DMS153 treated with DMSO at 0.1 percent for 48 hours (cell line): ENCODE measurements around the gene SNN.
A peak's percentile ranks its signal among the peaks of the same experiment; 100 is the strongest.

Experiments used
- DNase-seq: peaks from one replicate; lab custom pipeline; 2025; ENCODE audit not compliant: unreplicated experiment; lab: John Stamatoyannopoulos, UW

The SNN gene

DNA sequence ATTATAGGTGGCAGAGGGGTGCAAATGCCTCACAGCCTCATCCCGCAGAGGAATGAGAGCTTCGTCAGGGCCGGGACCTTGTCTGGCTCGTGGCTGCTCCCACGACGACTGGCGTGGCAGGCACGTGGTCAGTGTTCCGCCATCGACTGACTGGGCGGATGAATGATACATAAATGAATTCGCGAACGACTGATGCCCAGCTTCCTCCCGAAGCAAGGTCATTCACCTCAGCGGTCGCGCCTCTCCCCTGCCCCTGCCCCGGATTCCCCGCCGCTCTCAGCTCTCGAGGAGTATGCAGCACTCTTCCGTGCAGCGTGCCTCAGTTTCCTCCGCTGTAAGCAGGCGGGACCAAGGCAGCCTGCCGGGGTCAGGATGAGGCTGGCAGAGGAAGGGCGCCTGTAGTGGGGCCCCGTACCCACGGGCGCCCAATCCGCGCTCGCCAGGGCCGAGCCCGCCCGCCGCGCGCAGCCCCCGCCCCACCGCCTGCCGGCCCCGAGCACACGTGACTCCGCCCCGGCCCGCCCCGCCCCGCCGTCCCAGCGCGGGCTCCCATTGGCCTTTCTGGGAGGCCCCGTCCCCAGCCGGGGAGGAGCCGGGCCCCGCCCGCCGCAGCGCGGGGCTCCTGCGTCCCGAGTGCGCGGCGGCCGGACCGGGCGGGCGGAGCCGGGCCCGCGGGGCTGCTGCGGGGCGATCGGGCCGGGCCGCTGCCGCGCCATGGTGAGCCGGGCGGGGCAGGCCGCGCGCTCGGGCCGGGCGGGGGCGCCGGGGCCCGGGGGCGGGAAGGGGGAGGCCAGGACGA is at the start of gene SNN:
Gene SNN (plus strand): TSS at position 632 of the 799 bp plus-strand sequence. CDS start 7,605 bp downstream, outside the sequence.
- peak; percentile 62 for DNase-seq

DNA sequence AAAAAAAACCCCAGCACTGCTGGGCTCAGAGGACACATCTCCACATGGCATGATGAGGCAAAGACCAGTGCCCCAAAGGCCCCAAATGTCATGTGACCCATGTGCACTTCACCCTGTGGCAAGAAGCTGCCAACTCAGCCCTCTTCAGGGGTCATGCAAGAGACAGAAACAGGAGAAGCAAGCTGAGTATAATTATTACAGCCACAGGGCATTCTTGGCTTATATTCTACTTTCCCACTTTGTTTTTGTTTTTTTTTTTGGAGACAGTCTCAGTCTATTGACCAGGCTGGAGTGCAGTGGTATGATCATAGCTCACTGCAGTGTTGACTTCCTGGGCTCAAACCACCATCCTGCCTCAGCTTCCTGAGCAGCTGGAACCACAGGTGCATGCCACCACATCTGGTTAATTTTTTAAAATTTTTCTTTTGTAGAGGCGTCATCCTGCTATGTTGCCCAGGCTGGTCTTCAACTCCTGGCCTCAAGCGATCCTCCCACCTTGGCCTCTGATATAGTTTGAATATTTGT is 48.9 kb upstream of the SNN start:
- DNase-seq = no peak

DNA sequence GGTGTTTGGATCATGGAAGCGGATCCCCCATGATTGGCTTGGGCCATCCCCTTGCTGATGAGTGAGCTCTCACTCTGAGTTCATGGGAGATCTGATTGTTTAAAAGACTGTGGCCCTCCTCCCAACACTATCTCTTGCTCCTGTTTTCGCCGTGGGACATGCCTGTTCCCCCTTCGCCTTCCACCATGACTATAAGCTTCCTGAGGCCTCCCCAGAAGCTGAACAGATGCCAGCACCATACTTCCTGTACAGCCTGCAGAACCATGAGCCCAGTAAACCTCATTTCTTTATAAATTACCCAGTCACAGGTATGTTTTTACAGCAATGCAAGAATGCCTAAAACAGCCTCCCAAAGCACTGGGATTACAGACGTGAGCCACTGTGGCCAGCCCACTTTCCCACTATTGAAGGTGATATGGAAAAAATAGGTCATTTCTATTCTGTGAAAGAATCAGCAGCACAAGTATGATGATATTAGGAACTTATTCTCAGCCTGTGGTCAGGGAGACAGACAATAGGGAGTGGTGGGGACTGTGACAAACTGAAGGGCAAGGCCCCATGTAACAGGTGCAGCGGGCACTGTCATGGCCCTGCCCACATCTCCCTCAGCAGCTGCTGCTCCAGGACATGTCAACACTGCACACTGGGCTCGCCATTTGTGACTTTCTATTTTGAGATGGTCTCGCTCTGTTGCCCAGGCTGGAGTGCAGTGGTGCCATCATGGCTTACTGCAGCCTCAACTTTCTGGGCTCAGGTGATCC is 47.8 kb upstream of the SNN start:
- DNase-seq = no peak

DNA sequence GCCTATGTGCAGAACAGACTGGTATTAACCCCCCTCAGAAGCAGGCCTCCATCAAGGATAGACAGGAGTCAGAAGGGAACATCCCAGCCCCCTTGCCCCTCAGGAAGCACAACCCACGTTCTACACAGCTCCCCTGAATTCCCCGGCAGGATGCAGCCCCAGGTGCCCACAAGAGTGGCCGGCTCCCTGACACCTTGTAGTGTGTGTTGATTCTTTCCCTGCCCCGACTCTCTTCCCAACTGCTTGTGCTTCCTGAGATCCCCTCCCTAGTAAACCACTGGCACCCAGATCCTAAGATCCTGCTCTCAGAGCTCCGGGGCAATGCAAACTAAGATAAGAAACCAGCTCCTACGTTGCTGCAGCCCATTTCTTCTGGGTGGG is 46.7 kb upstream of the SNN start:
- DNase-seq = no peak

DNA sequence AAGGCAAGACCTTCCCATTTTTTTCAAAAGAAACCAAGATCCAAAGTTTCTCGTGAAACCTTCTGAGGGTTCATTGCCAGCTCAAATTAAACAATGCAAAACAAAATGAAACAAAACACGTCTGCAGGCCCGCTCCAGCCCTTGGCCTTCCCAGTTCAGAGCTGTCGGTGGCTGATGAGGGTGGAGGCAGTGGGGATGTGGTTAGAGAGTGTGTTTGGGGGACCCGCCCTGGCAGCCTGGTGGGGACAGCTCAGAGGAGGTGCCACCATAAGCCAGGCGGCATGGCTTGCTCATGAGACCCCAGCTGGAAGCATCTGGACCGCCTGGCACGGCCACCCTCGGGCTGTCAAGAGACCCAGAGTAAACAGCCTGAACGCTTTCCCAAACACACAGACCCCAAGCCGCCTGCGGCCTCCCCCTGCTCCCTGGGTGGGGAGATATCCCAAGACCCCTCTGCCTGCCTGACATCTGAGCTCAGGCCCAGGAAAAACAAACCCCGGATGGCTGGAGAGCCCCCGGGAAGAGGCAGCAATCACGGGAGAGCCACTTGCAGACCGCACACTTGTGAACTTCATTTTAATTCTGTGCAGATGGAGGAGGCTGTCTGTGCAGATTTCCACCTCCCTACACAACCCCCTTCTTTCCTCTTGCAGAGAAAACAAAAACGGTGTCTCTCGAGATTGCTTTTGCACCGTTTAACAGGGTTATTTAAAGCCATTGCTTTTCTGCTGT is 46.2 kb upstream of the SNN start:
- DNase-seq = no peak

DNA sequence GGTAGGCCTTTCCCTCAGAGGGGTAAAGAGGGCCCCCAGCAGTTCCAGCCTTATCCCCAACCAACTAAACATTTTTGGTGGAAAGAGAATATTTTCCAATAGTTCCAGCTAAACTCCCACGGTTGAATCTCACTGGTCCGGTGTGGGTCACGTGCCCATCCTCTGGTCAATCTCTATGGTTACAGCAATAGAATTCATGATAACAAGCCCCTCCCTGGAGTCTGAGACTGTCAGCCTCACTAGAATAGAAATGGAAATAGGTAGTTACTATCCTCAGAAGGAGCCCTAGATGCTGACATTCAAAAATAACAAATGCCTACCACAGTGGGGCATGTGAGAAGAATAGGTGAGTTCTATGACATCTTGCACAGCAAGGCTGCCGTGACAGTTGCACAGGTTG is 44.0 kb upstream of the SNN start:
- DNase-seq = no peak

DNA sequence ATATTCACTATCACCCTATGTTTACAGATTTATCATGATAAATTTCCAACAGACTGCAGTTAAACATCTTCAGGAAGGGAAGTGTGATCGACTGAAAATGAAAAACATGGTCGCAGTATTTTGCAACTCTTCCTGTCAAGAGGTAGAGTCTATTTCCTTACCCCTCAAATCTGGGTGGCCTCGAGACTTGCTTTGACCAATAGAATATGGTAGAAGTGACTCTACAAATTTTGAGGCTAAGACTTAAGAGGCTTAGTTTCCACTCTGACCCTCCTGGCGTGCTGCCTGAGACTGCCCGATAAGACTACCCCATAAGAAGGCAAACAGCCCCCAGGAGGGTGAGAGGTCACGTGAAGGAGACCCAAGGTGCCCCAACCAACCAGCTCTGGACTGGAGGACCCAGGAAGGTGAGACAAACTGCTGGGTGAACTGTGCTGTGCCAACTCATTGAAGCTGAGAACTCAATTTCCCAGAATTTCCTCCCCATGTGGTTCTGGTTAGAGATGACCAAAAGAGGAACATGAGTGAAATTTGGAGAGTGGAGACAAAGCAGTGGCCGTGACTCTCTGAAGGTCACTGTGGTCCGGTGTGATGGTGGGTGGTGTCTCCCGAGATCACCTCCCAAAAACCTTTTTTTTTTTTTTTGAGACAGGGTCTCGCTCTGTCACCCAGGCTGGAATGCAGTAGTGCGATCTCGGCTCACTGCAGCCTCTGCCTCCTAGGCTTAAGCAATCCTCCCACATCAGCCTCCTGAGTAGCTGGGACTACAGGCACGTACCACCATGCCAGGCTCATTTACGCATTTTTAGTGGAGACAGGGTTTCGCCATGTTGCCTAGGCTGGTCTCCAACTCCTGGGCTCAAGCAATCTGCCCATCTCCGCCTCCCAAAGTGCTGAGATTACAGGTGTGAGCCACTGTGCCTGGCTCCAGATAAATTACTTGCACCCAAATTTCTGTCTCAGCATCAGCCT is 43.3 kb upstream of the SNN start:
- no peak for DNase-seq

DNA sequence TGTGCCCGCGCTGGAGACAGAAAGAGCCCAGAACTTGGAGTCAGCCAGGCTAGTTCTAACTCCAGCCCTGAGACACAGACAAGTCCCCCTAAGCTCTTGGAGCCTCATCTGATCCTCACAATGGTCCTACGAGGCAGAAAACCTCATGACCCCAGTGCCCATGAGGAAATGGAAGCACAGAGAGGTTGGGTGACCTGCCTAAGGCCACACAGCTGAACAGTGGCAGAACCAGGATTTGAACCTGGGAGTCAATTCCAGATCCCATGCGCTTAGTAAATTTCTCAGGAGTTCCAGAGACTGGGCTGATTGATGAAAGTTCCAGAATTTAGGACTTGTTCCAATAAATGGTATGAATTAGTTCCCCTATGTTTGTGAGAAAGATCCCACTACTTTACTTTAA is 42.5 kb upstream of the SNN start:
- DNase-seq = no peak

DNA sequence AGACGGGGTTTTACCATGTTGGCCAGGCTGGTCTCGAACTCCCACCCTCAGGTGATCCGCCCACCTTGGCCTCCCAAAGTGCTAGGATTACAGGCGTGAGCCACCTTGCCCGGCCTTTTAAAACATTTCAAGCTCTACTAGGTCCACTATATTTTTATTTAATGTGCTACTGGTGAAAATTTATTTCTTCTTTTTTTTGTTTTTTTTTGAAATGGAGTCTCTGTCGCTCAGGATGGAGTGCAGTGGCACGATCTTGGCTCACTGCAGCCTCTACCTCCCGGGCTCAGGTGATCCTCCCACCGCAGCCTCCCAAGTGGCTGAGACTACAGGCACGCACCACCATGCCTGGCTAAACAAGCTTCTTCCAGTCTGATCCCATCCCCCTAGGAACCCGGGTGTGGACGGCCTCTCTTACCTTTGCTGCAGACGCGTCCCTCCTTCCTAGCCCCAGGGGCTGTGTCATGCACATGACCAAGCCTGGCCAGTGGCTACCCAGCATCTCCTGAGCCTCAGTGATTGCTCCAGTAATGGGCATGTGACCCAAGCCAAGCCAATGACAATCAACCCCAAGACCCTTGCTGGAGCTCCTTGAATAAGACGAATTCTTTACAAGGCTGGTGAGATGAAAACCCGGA is 41.5 kb upstream of the SNN start:
- no peak for DNase-seq

DNA sequence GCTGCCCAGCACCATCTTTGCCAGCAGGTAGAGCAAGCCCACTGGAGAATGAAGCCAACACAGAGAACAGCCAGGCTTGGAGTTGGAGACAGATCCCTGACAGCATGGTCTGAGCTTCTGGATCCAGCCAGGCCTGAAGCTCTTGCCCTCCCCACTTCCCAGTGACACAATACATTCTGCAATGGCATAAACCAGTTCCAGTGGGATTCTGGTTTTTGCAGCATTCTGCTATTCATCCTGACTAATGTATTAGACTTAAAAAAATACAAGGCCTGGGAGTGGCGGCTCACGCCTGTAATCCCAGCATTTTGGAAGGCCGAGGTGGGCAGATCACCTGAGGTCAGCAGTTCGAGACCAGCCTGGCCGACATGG is 41.0 kb upstream of the SNN start:
- no peak for DNase-seq

DNA sequence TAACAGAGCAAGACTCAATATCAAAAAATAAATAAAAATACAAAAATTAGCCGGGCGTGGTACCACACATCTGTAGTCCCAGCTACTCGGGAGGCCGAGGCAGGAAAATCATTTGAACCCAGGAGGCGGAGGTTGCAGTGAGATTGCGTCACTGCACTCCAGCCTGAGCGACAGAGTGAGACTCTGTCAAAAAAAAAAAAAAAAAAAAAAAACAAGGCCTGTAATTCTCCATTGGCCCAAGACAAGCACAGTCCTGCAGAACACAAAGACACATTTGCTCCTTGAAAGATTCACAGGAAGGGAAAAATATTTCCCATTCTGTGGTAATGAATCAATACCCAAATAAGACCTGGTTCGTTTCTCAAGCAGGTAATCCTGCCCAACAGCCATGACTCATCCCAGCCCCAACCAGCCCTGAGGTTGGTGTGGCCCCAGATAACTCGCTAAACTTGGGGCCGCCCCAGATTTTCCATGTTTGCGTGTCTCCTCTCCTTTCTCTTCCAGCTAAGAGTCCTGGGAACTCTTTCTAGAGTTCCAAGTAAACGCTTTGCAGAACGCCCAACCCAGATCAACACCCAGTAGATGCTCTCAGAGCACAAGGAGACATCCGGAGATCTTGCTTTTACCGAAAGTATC is 40.3 kb upstream of the SNN start:
- DNase-seq = no peak

DNA sequence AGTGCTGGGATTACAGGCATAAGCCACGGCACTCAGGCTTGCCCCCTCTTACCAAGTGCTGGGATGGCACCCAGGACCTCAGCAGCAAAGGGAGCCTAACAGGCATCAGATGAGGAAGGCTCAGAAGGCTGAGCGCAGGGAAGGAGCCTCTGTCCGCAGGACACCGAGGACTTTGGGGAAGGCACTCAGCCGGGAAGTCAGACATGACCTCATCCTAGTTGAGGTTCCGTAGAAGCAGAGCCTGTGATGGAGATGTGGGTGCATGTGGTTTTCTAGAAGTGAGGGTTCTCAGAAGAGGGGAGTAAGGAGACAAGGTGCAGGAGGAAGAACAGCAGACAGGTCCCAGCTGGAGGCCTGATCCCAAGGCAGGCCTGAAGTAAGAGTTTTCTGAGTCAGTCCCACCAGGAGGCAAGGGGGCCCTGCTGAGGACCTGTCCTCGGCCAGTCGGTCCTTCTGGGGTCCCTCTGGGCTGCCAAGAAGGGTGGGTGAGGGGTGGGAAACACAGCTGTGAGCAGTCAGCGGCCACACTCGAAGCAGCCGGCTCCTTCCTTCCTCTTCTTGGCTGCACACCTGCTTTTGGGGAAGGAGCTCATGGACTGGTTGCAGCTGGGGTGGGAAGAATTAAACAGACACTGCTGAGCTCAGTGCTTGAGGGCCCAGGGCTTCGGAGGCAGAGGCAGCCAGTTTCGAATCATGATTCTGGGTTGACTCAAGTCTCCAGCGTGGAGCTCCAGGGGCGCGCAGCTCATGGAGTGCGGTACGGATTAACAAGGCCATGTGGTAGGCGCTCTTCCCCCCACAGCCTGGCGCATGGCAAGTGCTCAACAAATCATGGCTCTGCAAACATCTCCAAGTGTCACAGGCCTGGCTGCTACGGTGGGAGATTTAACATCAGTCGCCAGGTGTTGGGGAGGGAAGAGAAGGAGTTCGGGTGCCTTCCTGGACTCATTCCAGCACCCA is 38.9 kb upstream of the SNN start:
- no peak for DNase-seq

DNA sequence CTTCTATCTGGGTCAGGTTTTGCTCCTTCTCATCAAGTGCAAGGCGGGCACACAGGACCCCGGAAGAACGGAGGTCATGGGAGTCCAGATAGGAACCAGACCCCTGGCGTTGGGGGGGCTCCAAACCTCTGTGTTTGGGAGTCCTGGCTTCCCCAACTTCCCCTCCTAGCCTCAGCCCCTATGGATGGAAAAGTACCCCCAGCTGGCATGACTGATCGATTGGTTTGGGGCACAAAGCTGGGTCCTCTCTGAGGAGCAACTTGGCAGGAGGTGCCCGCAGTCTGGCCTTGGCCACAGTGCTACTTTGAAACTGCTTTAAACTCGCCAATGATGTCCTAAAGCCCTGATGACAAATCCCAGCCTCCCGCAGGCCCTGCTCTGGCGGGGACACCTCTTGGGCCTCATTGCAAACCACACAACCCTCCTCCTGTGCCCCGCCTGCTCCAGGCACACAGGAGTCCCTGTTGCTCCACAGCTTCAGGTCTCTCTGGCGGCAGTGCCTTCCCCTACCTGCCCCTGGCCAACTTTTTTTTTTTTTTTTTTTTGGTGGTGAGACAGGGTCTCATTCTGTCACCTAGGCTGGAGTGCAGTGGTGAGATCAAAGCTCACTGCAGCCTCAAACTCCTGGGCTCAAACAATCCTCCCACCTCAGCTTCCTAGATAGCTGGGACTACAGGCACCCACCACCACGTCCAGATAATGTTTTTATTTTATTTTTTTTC is 38.0 kb upstream of the SNN start:
- DNase-seq = no peak

DNA sequence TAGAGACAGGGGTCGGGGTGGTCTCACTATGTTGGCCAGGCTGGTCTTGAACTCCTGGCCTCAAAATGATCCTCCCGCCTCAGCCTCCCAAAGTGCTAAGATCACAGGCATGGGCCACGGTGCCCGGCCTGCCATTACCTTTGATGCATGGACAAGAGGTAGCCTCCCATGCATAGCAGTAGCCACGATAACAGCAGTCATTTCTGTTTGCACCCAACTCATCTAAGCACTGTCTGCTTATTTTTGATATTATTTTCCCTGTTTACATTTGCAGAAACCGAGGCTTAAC is 37.5 kb upstream of the SNN start:
- DNase-seq = no peak

DNA sequence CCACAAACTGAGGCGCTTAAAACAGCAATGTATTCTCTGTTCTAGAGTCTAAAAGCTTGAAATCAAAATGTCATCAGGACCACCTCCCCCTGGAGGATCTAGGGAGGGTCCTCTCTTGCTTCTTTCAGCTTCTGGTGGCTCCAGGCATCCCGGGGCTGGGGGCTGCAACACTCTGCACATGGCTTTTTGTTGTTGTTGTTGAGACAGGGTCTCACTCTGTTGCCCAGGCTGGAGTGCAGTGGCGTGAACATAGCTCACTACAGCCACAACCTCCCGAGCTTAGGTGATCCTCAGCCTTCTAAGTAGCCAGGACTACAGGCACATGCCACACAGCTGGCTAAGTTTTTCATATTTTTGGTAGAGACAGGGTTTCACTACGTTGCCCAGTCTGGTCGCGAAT is 37.0 kb upstream of the SNN start:
- DNase-seq = no peak

DNA sequence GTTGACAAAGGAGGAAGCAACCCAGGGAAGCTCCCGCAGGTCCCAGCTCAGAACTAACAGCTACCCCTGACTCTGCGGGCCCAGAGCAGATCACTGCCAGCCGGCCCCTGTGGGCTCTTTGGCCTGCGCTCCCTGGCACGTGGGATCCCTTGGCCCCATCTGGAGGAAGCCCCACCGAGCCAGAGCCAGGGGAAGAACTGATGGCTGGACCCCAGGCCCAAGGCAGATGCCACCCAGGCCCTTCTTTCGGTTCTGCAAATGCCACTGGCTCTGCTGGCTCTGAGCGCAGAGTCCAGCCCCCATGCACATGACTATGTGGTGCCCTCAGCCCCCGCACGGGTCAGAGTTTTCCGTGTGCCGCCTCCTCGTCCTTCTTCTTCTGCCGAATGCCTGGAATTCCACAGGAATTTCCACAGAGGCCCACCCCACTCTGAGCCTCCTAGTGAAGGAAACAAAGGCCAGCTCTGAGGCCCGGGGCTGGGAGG is 35.8 kb upstream of the SNN start:
- DNase-seq = no peak

DNA sequence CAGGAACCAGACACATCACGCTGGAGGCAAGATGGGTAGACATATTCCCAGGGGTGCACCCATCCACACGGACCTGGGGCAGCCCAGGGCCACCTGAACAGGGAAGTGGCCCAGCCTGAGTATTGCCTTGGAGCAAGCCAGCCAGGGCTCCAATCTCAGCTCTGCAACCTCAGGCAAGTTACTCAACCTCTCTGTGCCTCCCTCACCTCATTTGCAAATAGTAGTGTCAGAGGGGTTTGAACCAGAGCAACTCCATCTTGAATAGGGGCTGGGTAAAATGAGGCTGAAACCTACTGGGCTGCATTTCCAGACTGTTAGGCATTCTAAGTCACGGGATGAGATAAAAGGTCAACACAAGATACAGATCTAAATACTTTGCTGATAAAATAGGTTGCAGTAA is 35.1 kb upstream of the SNN start:
- DNase-seq = no peak

DNA sequence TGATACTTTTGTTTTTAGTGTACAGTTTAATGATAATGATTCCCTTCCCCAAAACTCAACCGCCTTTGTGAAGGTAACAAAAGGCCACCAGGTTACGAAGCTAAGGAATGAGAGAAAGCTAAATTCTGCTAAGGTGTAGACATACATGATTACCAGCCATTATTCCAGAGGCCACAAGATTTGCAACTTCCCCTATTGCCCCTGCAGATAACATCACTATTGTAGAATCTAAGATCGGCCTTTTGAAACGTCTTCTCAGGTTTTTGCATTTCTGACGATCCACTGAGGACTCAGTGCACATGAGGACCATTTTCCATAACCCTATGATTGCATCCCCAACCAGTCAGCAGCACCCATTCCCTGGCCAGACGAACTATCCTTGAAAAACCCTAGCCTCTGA is 33.9 kb upstream of the SNN start:
- DNase-seq = no peak
